Fibroblast of skin of back (primary cell): ENCODE results near the gene RAB39A.

ENCODE experiments used
- DNase-seq: peaks from one replicate; pipeline ENCODE4 v3.0.0-alpha.2; 2013

The RAB39A gene

GRCh38 chr11:107962181-107962580, 33.9 kb downstream of the RAB39A start:
- no peak for DNase-seq

- no peak for DNase-seq
These were observed 34.8 kb downstream of the RAB39A start for GRCh38 chr11:107963091-107963490.

GRCh38 chr11:107969219-107969618, 41.0 kb downstream of the RAB39A start:
- no peak for DNase-seq

- no peak for DNase-seq
These were observed 41.8 kb downstream of the RAB39A start for GRCh38 chr11:107970049-107970448.

GRCh38 chr11:107973641-107974040, 45.4 kb downstream of the RAB39A start:
- no peak for DNase-seq

- no peak for DNase-seq
These were observed 60.3 kb downstream of the RAB39A start for GRCh38 chr11:107988397-107989158.

- DNase-seq, result no peak
These were observed 63.7 kb downstream of the RAB39A start for GRCh38 chr11:107991868-107992414.

GRCh38 chr11:107996006-107996776, 67.9 kb downstream of the RAB39A start:
- no peak for DNase-seq

GRCh38 chr11:107998761-107999160, 70.5 kb downstream of the RAB39A start:
- DNase-seq, result no peak

GRCh38 chr11:107999759-108000455, 71.7 kb downstream of the RAB39A start:
- DNase-seq, result peak; percentile 30

- no peak for DNase-seq
These were observed 74.2 kb downstream of the RAB39A start for GRCh38 chr11:108002476-108002875.

GRCh38 chr11:108003623-108004022, 75.4 kb downstream of the RAB39A start:
- DNase-seq, result no peak

- no peak for DNase-seq
These were observed 79.6 kb downstream of the RAB39A start for GRCh38 chr11:108007819-108008218.

- peak; percentile 91 for DNase-seq
These were observed 80.6 kb downstream of the RAB39A start, which contains the start of gene CUL5 for GRCh38 chr11:108008656-108009496. TSS of gene CUL5 (plus strand) at chr11:108008898. CDS start at chr11:108009349, 451 bp downstream.

- DNase-seq, result peak; percentile 13
These were observed 81.5 kb downstream of the RAB39A start for GRCh38 chr11:108009497-108010370.

GRCh38 chr11:108012139-108012725, 84.0 kb downstream of the RAB39A start:
- no peak for DNase-seq
